GM23338 (cell line): ENCODE data around the gene P3H4. TPM values are rescaled to one million over a fixed set of nuclear protein-coding genes. Genes with fewer than 3 reads are reported as not detected.

Experiments
- ATAC-seq: fragments of 200-7000 bp; cut with Tn5 transposase; 3 replicates; pipeline ENCODE4 v1.9.1; 2020
- DNase-seq: peaks from one replicate; pipeline ENCODE4 v3.0.0-alpha.2; 2015; ENCODE audit warnings: low spot score
- H2AFZ ChIP-seq: fragments of 200-600 bp; sonication (generic); 2 replicates; pipeline ENCODE4 v1.8.0; 2016; ENCODE audit warnings: antibody characterized with exemption, mild to moderate bottlenecking, moderate library complexity
- H3F3A ChIP-seq: fragments of 200-600 bp; sonication (generic); replicated peaks from 2 replicates; pipeline ENCODE4 v1.8.0; 2017; ENCODE audit warnings: antibody characterized with exemption, mixed run types, low read depth
- H3K27ac ChIP-seq: fragments of 200-600 bp; sonication (generic); 2 replicates; pipeline ENCODE4 v1.6.1; 2016; ENCODE audit warnings: low read depth
- H3K27me3 ChIP-seq: fragments of 200-600 bp; sonication (generic); 2 replicates; pipeline ENCODE4 v1.8.0; 2016; ENCODE audit warnings: mild to moderate bottlenecking, mixed run types, moderate library complexity; ENCODE audit not compliant: insufficient read depth
- H3K36me3 ChIP-seq: fragments of 200-600 bp; sonication (generic); 2 replicates; pipeline ENCODE4 v1.8.0; 2016; ENCODE audit warnings: mild to moderate bottlenecking; ENCODE audit not compliant: insufficient read depth
- H3K4me1 ChIP-seq: fragments of 200-600 bp; sonication (generic); 2 replicates; pipeline ENCODE4 v1.8.0; 2016; ENCODE audit warnings: mild to moderate bottlenecking, moderate library complexity; ENCODE audit not compliant: insufficient read depth
- H3K4me2 ChIP-seq: fragments of 200-600 bp; sonication (generic); 2 replicates; pipeline ENCODE4 v1.7.1; 2017; ENCODE audit warnings: mixed run types
- H3K4me3 ChIP-seq: fragments of 200-600 bp; sonication (generic); 2 replicates; pipeline ENCODE4 v1.6.1; 2016; ENCODE audit warnings: mixed run types
- H3K79me2 ChIP-seq: fragments of 200-600 bp; sonication (generic); replicated peaks from 2 replicates; pipeline ENCODE4 v1.8.0; 2017; ENCODE audit warnings: mild to moderate bottlenecking; ENCODE audit not compliant: insufficient read depth
- H3K9me2 ChIP-seq: fragments of 200-600 bp; sonication (generic); 2 replicates; pipeline ENCODE4 v1.8.0; 2017; ENCODE audit not compliant: insufficient read depth
- H4K20me1 ChIP-seq: fragments of 200-600 bp; sonication (generic); replicated peaks from 2 replicates; pipeline ENCODE4 v1.8.0; 2017; ENCODE audit warnings: mild to moderate bottlenecking; ENCODE audit not compliant: insufficient read depth
- H3K27ac Mint-ChIP-seq: 2 replicates; pipeline ENCODE4 v1.8.0; 2020; ENCODE audit warnings: inconsistent platforms, mild to moderate bottlenecking, moderate library complexity, mixed read lengths
- H3K27me3 Mint-ChIP-seq: 3 replicates; pipeline ENCODE4 v1.8.0; 2022; ENCODE audit warnings: low read depth, mild to moderate bottlenecking, moderate library complexity, mixed read lengths, inconsistent platforms; ENCODE audit not compliant: insufficient read depth, poor library complexity
- H3K36me3 Mint-ChIP-seq: 3 replicates; pipeline ENCODE4 v1.8.0; 2021; ENCODE audit warnings: low read depth, mild to moderate bottlenecking, inconsistent platforms, moderate library complexity, mixed read lengths
- H3K4me1 Mint-ChIP-seq: 3 replicates; pipeline ENCODE4 v1.8.0; 2020; ENCODE audit warnings: mild to moderate bottlenecking, inconsistent platforms, mixed read lengths
- H3K4me3 Mint-ChIP-seq: 3 replicates; pipeline ENCODE4 v1.8.0; 2021; ENCODE audit warnings: moderate library complexity, mild to moderate bottlenecking, inconsistent platforms, mixed read lengths
- H3K9me3 Mint-ChIP-seq: 3 replicates; pipeline ENCODE4 v1.8.0; 2020; ENCODE audit warnings: moderate library complexity, mild to moderate bottlenecking, inconsistent platforms, mixed read lengths
- ETS1 ChIP-seq: IDR thresholded peaks from 2 replicates; pipeline ENCODE4 v1.6.1; 2016; ENCODE audit warnings: antibody characterized with exemption
- EZH2 ChIP-seq: fragments of 200-600 bp; sonication (generic); IDR thresholded peaks from one replicate; pipeline ENCODE4 v1.8.0; 2017; ENCODE audit warnings: antibody characterized with exemption, mild to moderate bottlenecking, low read depth; ENCODE audit not compliant: unreplicated experiment
- POLR2AphosphoS5 ChIP-seq: IDR thresholded peaks from 2 replicates; pipeline ENCODE4 v1.6.1; 2016; ENCODE audit warnings: antibody characterized with exemption, low read depth
- REST ChIP-seq: IDR thresholded peaks from one replicate; pipeline ENCODE4 v1.6.1; 2018; ENCODE audit warnings: antibody characterized with exemption; ENCODE audit not compliant: unreplicated experiment
- STAT1 ChIP-seq: IDR thresholded peaks from one replicate; pipeline ENCODE4 v1.6.1; 2016; ENCODE audit warnings: antibody characterized with exemption; ENCODE audit not compliant: unreplicated experiment
- ZNF331 ChIP-seq: fragments of 250-450 bp; sonication (Bioruptor Pico); IDR thresholded peaks from 2 replicates; pipeline ENCODE4 v1.5.0; 2020; ENCODE audit warnings: low read depth, mild to moderate bottlenecking, moderate library complexity
- ZNF462 ChIP-seq: fragments of 250-450 bp; sonication (Bioruptor Pico); IDR thresholded peaks from 2 replicates; pipeline ENCODE4 v1.5.0; 2020; ENCODE audit warnings: mild to moderate bottlenecking, moderate library complexity
- polyA plus RNA-seq: library from polyadenylated mRNA; unstranded; fragments of >200 nt; fragmentation: Nextera tagmentation; extraction: Ambion mirVana; gene quantifications from 2 replicates; pipeline ENCODE4 v1.2.1, GENCODE V29; 2016
- total RNA-seq: library from RNA; depleted of rRNA; stranded (reverse); fragments of >200 nt; shearing (Covaris generic); gene quantifications from 2 replicates; pipeline ENCODE4 v1.2.3, GENCODE V29; 2014

Gene P3H4
- total and polyA plus RNA-seq, 2 experiments from 2014 or later, result 16.0 to 33.3 TPM

- no peak for TF ChIP-seq ETS1
- TF ChIP-seq POLR2AphosphoS5, result no peak
- TF ChIP-seq STAT1, result no peak
- TF ChIP-seq EZH2, result no peak
- no peak for TF ChIP-seq REST
Measured at GRCh38 chr17:41773190-41773588, 38.6 kb downstream of the P3H4 start (continued).

GRCh38 chr17:41772586-41773189 is 39.1 kb downstream of the P3H4 start:
- ATAC-seq (no peak), DNase-seq (no peak)
- H3K9me2 ChIP-seq, result no peaks in the 10 kb centered on the region
- H3K4me2 ChIP-seq, result peak overlapping the region; percentile 68
- peaks cover 52% of the 10 kb centered on the region for H3K4me1 ChIP-seq
- peak overlapping the region; percentile 79 for H3K27ac ChIP-seq
- peaks cover 47% of the 10 kb centered on the region for H3K36me3 Mint-ChIP-seq
- peaks cover 17% of the 10 kb centered on the region; the same call in 1 of the 2 replicates for H3F3A ChIP-seq
- H3K4me3 Mint-ChIP-seq, result no peak overlapping the region; the same call in 2 of the 3 replicates
- H3K36me3 ChIP-seq, result peaks cover 6% of the 10 kb centered on the region
- peaks cover 37% of the 10 kb centered on the region for H3K79me2 ChIP-seq
- H3K4me1 Mint-ChIP-seq, result peaks cover 52% of the 10 kb centered on the region
- H3K27me3 ChIP-seq, result no peaks in the 10 kb centered on the region
- H3K27ac Mint-ChIP-seq, result peak overlapping the region; percentile 94
- H4K20me1 ChIP-seq, result no peaks in the 10 kb centered on the region; the same call in none of the 2 replicates
- peaks cover 13% of the 10 kb centered on the region for H3K27me3 Mint-ChIP-seq
- H3K4me3 ChIP-seq, result 0 out of 2 replicates have a peak overlapping the region, but pooled peaks have one; percentile 13
- H3K9me3 Mint-ChIP-seq, result no peaks in the 10 kb centered on the region
- TF ChIP-seq ZNF462 (CRISPR knock-in tag), result no peak
- TF ChIP-seq POLR2AphosphoS5, result 0 out of 2 replicates have a peak, but pooled peaks have one; percentile 4
- no peak for TF ChIP-seq REST
- no peak for TF ChIP-seq ZNF331
- no peak overlapping the region for H2AFZ ChIP-seq
